K562 (cell line): ENCODE data around the gene IMP4. TPM values are rescaled to one million over a fixed set of nuclear protein-coding genes. Genes with fewer than 3 reads are reported as not detected.

Source experiments
- ATAC-seq: fragments of 200-7000 bp; cut with Tn5 transposase; 3 replicates; pipeline ENCODE4 v1.9.1; 2020; ENCODE audit warnings: moderate library complexity
- BruUV-seq: library from RNA; stranded (reverse); fragments of 400-500 nt; replicated peaks from 2 replicates; lab custom pipeline; 2021; lab: Mats Ljungman, UMichigan
- CTCF ChIA-PET: fragments of 300-600 bp; formaldehyde crosslinking; extraction: SDS; loops from one replicate; lab custom pipeline; 2021; ENCODE audit warnings: low intra/inter-chr PET ratio; lab: Yijun Ruan, JAX
- POLR2A ChIA-PET: fragments of 300-600, 350-650 bp; sonication (Branson Sonifier 250); formaldehyde crosslinking; extraction: SDS; loops from one replicate; lab custom pipeline; 2021; ENCODE audit warnings: antibody characterized with exemption, inconsistent platforms; lab: Yijun Ruan, JAX
- DNase-seq, 4 experiments: peaks; one replicate each; pipeline versions ENCODE4 v3.0.0 to v3.0.0-alpha.2; 2011 to 2018; ENCODE audit warnings: low spot score in 3 of 4, mixed read lengths in 3 of 4; ENCODE audit errors: extremely low read depth in 1 of 4
- FAIRE-seq: peaks from 2 replicates; lab custom pipeline; 2011; peaks lifted over from hg19 to GRCh38; lab: Jason Lieb, UNC
- H2AFZ ChIP-seq: 2 replicates; pipeline ENCODE4 v1.6.0; 2011; ENCODE audit warnings: low read depth, low read length, control low read depth, inconsistent platforms
- H3K27ac ChIP-seq: fragments of 200-600 bp; 3 replicates; pipeline ENCODE4 v1.8.0; 2011; ENCODE audit warnings: low read depth, mild to moderate bottlenecking, control low read depth, inconsistent platforms, low read length, moderate library complexity, mixed read lengths; ENCODE audit errors: extremely low read depth
- H3K27me3 ChIP-seq, 2 experiments: fragments of 300-600 bp in 1 of 2; 2 replicates in 1 of 2; 3 replicates in 1 of 2; pipeline versions ENCODE4 v1.6.0 to v1.8.0; 2011; ENCODE audit warnings: inconsistent platforms in 2 of 2, low read length in 2 of 2, mild to moderate bottlenecking in 1 of 2, mixed read lengths in 1 of 2, moderate library complexity in 1 of 2; ENCODE audit not compliant: control insufficient read depth in 2 of 2, insufficient read depth in 2 of 2
- H3K36me3 ChIP-seq: fragments of 300-600 bp; 3 replicates; pipeline ENCODE4 v1.8.0; 2011; ENCODE audit warnings: mild to moderate bottlenecking, low read length, inconsistent platforms; ENCODE audit not compliant: control insufficient read depth, insufficient read depth
- H3K4me1 ChIP-seq, 2 experiments: fragments of 200-600 bp in 1 of 2; replicated peaks in 1 of 2; 2 replicates in 1 of 2; 3 replicates in 1 of 2; pipeline versions ENCODE4 v1.5.1 to v1.8.0; 2011; ENCODE audit warnings: inconsistent platforms in 2 of 2, low read length in 2 of 2, mild to moderate bottlenecking in 1 of 2, mixed read lengths in 1 of 2, moderate library complexity in 1 of 2; ENCODE audit not compliant: control insufficient read depth in 2 of 2, insufficient read depth in 2 of 2
- H3K4me2 ChIP-seq: 2 replicates; pipeline ENCODE4 v1.6.1; 2011; ENCODE audit warnings: low read length, control low read depth, inconsistent platforms, mixed read lengths; ENCODE audit not compliant: insufficient read depth
- H3K4me3 ChIP-seq: fragments of 200-600 bp; sonication (generic), shearing (Covaris generic); 2 replicates; pipeline ENCODE4 v1.5.1; 2016; ENCODE audit warnings: control low read depth, inconsistent platforms
- H3K79me2 ChIP-seq: fragments of 200-600 bp; 3 replicates; pipeline ENCODE4 v1.8.0; 2011; ENCODE audit warnings: low read length, inconsistent platforms; ENCODE audit not compliant: control insufficient read depth, insufficient read depth
- H3K9ac ChIP-seq, 2 experiments: 2 replicates each; pipeline versions ENCODE4 v1.6.0 to v1.6.1; 2011; ENCODE audit warnings: low read depth in 2 of 2, low read length in 2 of 2, control low read depth in 1 of 2, inconsistent platforms in 1 of 2, mild to moderate bottlenecking in 1 of 2, mixed read lengths in 1 of 2; ENCODE audit not compliant: insufficient read depth in 1 of 2
- H3K9me1 ChIP-seq: one replicate; pipeline ENCODE4 v1.6.0; 2011; ENCODE audit warnings: inconsistent platforms, mild to moderate bottlenecking, low read length, moderate library complexity; ENCODE audit not compliant: control insufficient read depth, insufficient read depth
- H3K9me3 ChIP-seq: replicated peaks from 2 replicates; pipeline ENCODE4 v1.5.1; 2011; ENCODE audit warnings: low read depth, low read length, inconsistent platforms; ENCODE audit not compliant: control insufficient read depth, insufficient read depth
- H4K20me1 ChIP-seq: replicated peaks from 2 replicates; pipeline ENCODE4 v1.6.1; 2011; ENCODE audit warnings: low read length, inconsistent platforms, mixed read lengths; ENCODE audit not compliant: control insufficient read depth, insufficient read depth
- CUX1 ChIP-seq: fragments of 200-800 bp; sonication (Bioruptor generic); IDR thresholded peaks from 2 replicates; pipeline ENCODE4 v1.6.1; 2016; ENCODE audit warnings: missing genetic modification characterization, missing compliant biosample characterization
- GABPA ChIP-seq: fragments of 200-800 bp; sonication (Bioruptor generic); conservative IDR thresholded peaks from 2 replicates; pipeline ENCODE4 v1.6.1; 2016; ENCODE audit warnings: low read depth, missing genetic modification characterization, missing compliant biosample characterization
- HMG20B ChIP-seq: fragments of 250-450 bp; sonication (Bioruptor Pico); IDR thresholded peaks from 2 replicates; pipeline ENCODE4 v1.5.0; 2021; ENCODE audit warnings: mild to moderate bottlenecking
- IRF1 ChIP-seq: sonication (generic); formaldehyde crosslinking; IDR thresholded peaks from 2 replicates; pipeline ENCODE4 v1.8.0; 2022; ENCODE audit warnings: missing genetic modification reagents, mild to moderate bottlenecking, borderline replicate concordance
- MYNN ChIP-seq, 2 experiments: sonication (generic); formaldehyde crosslinking in 1 of 2; IDR thresholded peaks; 2 replicates each; pipeline versions ENCODE4 v1.5.0 to v1.6.1; 2016 to 2020; ENCODE audit warnings: antibody characterized with exemption in 1 of 2, missing genetic modification reagents in 1 of 2
- POLR2A ChIP-seq: fragments of 450-650 bp; conservative IDR thresholded peaks from 2 replicates; pipeline ENCODE4 v1.6.1; 2016
- POLR3A ChIP-seq: IDR thresholded peaks from 2 replicates; pipeline ENCODE4 v1.6.1; 2011; ENCODE audit warnings: borderline replicate concordance, mild to moderate bottlenecking, moderate library complexity; ENCODE audit not compliant: insufficient read length, insufficient read depth; ENCODE audit errors: extremely low read depth
- TAF9B ChIP-seq: fragments of 450-650 bp; IDR thresholded peaks from 2 replicates; pipeline ENCODE4 v1.6.1; 2018; ENCODE audit warnings: mild to moderate bottlenecking; ENCODE audit not compliant: partially characterized antibody
- ZFPM2 ChIP-seq: fragments of 250-450 bp; sonication (Bioruptor Pico); IDR thresholded peaks from 2 replicates; pipeline ENCODE4 v1.5.1; 2022; ENCODE audit warnings: mild to moderate bottlenecking
- WGBS: fragments of 100-300 bp; shearing (Covaris generic); methylation state at CpG from one replicate; pipeline ENCODE4 v1.1.6; 2016; ENCODE audit warnings: low coverage, mixed read lengths; ENCODE audit not compliant: insufficient coverage; ENCODE audit errors: missing lambda C conversion rate; 5-methylcytosine and 5-hydroxymethylcytosine counted together
- in situ Hi-C: fragments of 300-500 bp; cut with MboI; formaldehyde crosslinking; loops from 4 replicates; pipeline ENCODE4 v1.15.0; 2018; ENCODE audit warnings: inconsistent platforms, mixed read lengths
- intact Hi-C: fragments of 100-400 bp; cut with micrococcal nuclease; formaldehyde crosslinking; loops from 2 replicates; pipeline ENCODE4 v1.14.2; 2022
- polyA plus RNA-seq, 8 experiments: library from polyadenylated mRNA; depleted of rRNA in 4 of 8; stranded (reverse) in 5 of 8; unstranded in 3 of 8; fragments of >200 nt; fragmentation: Nextera tagmentation in 2 of 8; fragmentation: Illumina TruSeq in 1 of 8; extraction: Ambion mirVana in 2 of 8; extraction: Trizol in 1 of 8; gene quantifications; 2 replicates each; pipeline versions ENCODE4 v1.2.1 to v1.2.3, GENCODE V29; 2011 to 2014; ENCODE audit warnings: inconsistent platforms in 1 of 8, missing spikeins in 1 of 8
- total RNA-seq, 7 experiments: library from RNA; depleted of rRNA in 6 of 7; stranded (reverse); fragments of >200 nt in 6 of 7; fragmentation: Illumina TruSeq in 2 of 7; extraction: Trizol in 2 of 7; gene quantifications; 2 replicates each; pipeline versions ENCODE4 v1.2.1 to v1.2.3, GENCODE V29; 2011 to 2021; ENCODE audit warnings: low replicate concordance in 1 of 7

Gene IMP4
- total and polyA plus RNA-seq, 9 of the 15 experiments (the other 6 are each of a cell fraction or from before 2014, with no cell fraction given), result 35.4 to 209 (median 100.0) TPM

GRCh38 chr2:130359466-130359865 is 16.8 kb downstream of the IMP4 start:
- FAIRE-seq (no peak), DNase-seq (no peak), ATAC-seq (no peak)
- Histone ChIP-seq H4K20me1 (no peaks in the 10 kb centered on the region), H3K9me3 (no peaks in the 10 kb centered on the region), H3K9ac (0 out of 4 replicates have a peak overlapping the region, but pooled peaks of 1 of the 2 experiments have one; percentile 63), H3K4me2 (no peak overlapping the region)
- TF ChIP-seq CUX1 (CRISPR knock-in tag), result no peak
- no peak for TF ChIP-seq POLR3A
- no peak for TF ChIP-seq HMG20B (CRISPR knock-in tag)
- TF ChIP-seq GABPA (tag), result no peak
- no peak for TF ChIP-seq POLR2A
- TF ChIP-seq ZFPM2, result no peak
- TF ChIP-seq MYNN (IDR thresholded peaks at IDR 0.05), result no peak
- no peak for TF ChIP-seq MYNN (CRISPR knock-in tag; IDR thresholded peaks at IDR 0.05)
- no peak for TF ChIP-seq TAF9B
- TF ChIP-seq IRF1, result no peak
- TF ChIP-seq, all 486 proteins: peak for 0
- H2AFZ ChIP-seq, result no peak overlapping the region
- POLR2A ChIA-PET, result no interaction called here
- intact Hi-C loops, result no loop called here
- H3K79me2 ChIP-seq, result peaks cover 19% of the 10 kb centered on the region; the same call in 2 of the 3 replicates
- H3K27ac ChIP-seq, result no peak overlapping the region
- in situ Hi-C loops, result no loop called here
- H3K9me1 ChIP-seq, result no peaks in the 10 kb centered on the region
- CTCF ChIA-PET, result no interaction called here
- 80% methylated on average over 4 of the region's 5 CpGs for WGBS
- BruUV-seq, result no TSS peak
- no peaks in the 10 kb centered on the region for H3K27me3 ChIP-seq
- peaks cover 5 to 32% of the 10 kb centered on the region in 2 experiments; a peak in 4 of 5 replicates for H3K4me1 ChIP-seq
- H3K36me3 ChIP-seq, result peaks cover 4% of the 10 kb centered on the region; the same call in 1 of the 3 replicates
- no peak overlapping the region for H3K4me3 ChIP-seq
